ENCODE data around the gene SMYD3.
A peak's percentile ranks its signal among the peaks of the same experiment; 100 is the strongest.

The SMYD3 gene

DNA sequence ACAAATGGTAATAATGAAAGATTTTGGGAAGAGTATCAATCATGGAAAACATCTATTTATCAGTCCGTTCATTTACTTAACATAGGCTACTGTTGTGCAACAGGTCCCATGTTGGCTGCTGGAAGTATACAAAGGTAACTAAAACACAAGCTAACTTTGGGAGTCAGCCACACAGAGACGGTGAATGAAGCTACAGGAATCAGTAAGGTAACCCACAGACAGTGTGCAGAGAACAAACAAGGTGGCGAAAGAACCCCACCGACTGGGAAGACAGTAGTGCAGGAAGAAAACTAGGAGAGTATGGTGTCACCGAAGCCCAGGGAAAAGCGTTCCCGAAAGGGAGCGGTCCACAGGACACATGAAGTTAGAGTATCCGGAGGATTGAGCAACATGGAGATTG, 342.3 kb downstream of the SMYD3 start:
- no peak for DNase-seq

DNA sequence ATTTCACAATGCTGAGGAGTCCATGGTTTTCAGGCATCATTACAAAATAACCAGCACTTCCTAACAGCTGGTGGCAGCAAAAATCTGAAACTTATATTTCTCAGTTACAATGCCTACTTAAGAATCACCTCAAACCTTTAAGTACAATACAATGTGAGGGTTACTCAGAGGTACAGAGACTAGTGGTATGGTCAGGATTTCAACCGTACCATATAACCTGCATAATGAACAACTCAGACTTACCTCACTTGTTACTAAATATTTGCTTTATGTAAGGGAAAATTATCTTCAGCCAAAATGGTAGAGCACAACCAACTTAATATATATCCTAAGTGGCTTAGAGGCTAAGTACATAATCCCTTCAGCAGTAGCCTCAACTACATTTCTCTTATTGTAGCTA, 344.5 kb downstream of the SMYD3 start:
- DNase-seq, result no peak

DNA sequence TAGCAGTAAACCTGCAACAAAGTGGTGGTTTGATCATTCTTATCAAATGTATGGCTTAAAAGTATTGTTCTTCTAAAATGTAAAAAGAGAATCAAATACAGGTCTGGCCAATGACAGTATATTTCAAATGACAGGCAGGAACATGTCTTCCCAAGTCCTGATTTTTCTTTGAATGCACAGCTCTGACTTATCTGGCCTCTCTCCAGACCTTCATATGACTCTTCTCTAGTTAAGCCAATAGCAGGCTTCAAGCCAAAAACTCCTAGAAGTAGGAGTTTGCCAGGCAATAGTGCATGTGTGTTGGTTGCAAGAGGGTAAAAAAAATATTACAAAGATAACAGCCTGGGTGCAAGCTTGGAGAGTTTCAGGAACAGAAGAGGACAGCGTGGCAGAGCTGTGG, 345.5 kb downstream of the SMYD3 start:
- no peak for DNase-seq

DNA sequence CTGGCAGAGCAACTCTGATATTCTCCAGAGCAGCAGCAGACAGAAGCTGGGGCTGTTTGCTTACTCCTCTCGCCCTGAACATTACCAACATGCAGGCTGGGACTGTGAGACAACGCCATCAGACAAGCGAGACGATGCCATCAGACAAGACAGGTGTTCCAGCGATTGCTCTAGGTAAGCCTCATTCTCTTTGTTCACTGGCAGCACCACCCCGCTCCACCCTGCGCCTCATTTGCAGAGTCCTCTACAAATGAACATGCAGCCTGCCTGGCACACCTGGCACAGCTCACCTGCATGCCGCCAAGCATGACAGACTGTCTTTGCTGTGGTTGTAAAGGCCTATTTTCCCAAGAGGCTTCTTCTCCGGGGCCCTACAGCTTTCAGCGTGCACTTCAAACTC, 346.2 kb downstream of the SMYD3 start:
- no peak for DNase-seq

DNA sequence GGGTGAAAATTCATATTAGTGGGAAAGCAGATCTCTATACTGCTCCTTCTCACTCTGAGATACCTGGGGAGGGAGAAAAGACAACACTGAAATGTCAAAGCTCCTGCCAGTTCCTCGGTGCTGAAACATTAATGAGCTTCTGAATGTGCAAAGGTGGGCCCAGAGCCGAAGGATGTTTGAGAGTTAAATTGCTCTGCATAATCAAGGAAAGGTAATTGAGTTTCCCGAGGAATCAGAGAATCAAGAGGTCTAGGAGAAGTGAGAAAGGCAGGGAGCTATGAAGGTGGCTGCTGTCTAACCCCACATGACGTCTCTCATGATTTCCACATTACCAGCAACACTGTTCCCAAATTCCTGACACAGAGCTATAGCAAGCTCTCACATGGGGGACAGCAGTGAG, 346.7 kb downstream of the SMYD3 start:
- no peak for DNase-seq

DNA sequence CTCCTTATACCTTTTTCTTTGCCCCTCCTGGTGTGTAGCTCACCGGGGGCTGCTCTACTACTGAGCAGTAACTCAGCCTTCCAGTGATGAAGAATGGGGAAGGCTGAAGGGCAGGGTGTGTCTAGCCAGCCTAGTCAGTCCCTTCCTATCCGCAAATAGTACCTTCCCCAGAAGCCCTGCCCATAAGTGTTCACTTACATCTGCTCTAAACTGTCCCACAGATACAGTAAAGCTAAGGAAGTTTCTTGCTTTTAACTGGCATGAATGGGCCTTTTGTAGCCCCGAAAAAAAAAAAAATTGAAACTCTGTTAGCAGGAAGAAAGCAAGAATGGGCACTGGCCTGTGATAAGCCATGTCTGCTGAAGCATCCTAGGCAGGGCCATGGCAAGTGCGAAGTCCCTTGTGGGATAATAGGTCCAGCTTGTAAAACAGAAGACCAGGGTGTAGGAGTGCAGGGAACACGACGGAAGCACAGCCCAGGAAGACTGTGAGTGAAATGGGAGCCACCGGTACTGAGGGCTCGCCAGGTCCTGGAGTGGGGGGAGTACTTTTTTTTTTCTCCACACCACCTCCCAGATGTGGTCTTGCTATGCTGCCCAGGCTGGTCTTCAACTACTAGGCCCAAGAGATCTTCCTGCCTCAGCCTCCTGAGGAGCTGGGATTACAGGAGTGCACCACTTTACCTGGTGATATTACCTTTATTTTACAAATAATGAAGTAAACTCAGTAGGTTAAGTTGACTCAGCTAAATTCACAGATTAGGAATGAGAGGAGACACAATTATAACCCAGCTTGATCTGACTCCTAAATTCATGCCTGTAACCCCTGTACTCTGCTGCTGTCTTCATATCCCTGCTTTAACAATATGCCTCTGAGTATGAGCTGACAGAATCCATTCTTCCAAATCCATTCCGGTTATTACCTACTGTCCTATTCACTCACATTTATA, 347.5 kb downstream of the SMYD3 start:
- no peak for DNase-seq

DNA sequence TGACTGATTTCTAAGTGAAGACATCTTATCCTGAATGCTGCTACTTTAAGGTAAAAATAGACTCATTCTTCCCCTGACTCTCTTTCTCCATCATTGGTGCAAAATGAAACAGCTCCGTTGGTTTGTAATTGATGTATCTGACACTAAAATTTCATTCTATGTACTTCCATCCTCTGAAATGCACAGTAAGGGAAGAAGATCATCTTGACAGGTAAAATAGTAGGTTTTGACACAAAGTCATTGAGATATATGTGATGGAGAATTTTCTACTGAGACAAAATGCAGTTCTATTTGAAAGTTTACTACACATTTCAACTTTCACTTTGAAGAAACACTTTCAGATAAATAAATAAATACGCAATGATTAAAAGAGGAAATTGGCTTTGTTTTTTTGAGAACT, 348.9 kb downstream of the SMYD3 start:
- no peak for DNase-seq

DNA sequence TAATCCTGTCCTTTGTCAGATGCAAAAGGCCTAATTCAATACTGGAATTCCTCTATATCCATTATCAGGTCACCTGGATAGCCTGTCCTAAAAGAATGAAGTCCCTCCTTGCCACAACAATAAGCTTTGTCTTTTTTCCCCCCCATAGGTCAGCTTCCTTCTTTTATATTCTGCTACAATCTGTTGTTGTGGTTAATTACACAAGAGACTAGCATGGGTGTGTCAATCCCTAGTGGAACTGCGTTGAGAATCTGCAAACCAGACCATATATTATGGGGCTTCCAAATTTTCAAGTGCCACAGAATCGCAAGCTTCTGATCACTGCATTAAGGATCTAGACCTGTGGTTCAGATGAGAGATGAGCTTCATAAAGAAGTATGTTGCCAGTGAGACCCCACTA, 349.6 kb downstream of the SMYD3 start:
- peak; percentile 74 for DNase-seq

DNA sequence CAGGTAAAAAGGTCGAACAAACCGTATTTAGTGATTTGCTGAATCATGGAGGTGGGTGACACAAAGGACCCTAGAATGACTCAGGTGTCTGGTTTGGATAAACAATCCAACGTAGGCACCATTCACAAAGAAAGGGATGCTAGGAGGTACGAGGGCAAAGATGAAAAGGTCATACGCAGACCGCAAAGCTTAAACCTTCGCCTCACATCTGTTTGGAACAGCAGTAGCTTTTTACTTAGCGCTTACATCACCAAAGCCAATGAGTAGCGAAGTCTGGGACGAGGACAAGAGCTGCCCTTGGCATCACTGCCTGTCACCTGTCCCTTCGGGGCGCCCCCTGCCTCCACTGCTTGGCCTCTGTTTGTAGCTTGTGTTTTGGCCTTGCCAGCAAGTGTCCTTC, 350.2 kb downstream of the SMYD3 start:
- no peak for DNase-seq

DNA sequence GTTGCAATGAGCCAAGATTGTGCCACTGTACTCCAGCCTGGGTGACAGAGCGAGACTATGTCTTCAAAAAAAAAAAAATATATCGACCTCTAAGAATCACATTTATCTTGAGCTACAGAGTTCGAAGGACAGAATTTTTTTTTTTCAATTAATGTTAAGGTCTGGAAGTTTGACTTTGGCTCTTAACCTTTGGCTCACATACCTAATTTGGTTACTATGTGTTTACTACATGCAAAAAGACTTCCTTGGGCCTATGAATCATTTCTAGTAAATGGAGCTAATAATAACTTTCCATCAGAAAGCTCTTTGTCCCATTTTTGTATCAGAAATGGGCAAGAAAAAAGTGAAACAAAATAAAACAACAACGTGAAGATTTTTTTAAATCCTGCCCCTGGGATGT, 351.2 kb downstream of the SMYD3 start:
- no peak for DNase-seq

DNA sequence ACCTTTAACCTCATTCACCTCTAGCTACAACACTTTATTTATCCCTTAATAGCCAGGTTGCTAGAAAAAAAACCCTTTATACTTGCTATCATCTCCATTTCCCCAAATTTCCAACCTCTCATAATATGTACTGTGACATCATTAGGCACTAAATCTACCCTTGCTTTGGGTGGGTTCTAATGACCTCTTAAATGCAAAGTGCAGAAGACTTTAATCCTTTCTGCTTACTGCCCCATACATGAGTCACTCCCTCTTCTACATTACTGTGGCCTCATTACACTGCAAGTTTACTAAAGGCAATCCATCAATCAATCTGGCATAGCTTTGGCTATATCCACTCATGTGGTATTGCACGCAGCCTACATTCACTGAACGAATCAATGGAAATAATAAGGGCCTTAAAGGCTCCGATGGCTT, 353.3 kb downstream of the SMYD3 start:
- no peak for DNase-seq

DNA sequence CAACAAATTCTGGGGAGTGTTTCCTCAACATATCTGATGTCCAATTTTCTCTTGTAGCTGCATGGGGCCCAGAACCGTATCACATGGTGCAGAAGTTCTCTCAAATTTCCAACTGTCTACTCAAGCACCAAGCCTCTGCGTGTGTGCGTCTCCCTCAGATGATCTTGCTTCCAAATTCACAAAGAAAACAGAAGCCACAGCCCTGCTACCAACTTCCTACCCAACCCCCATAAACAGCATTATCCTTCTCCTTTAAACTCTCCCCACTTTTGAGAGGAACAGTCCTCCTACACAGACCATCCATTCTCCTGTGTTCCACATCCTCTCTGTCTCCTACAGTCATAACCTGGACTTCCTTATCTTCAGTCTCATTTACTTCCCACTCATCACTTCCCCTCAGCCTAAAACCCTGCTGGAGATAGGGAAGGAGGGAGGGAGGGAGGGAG, 354.1 kb downstream of the SMYD3 start:
- no peak for DNase-seq

DNA sequence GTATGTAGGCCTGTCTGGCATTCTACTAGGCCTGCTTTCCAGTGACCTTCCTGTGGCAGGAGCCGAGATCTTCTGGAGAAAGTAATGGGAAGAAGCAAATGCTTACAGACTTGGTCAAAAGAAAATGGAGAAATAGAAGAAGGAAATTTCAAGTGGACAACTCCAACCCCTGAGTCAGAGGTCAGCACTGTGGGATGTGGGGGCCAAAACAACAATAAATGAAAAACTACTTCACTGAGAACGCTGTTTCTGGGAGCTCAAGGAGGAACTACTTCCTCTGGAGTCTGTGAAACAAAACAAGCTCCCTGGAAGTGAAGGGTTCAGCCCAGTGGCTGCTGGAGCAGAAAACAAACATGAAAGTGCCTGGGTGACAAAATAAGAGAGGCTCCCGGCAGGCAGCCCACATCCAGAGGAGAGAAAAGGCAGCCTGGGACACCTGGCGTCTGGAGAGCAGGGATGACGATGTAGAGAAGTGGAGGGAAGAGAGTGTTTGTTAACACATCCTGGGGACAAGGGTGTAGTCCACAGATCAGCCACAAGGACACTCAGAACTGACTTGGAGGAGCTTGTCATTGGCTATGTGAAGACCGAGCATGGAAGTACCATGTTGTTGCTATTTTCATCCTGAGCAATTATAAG, 355.2 kb downstream of the SMYD3 start:
- no peak for DNase-seq

DNA sequence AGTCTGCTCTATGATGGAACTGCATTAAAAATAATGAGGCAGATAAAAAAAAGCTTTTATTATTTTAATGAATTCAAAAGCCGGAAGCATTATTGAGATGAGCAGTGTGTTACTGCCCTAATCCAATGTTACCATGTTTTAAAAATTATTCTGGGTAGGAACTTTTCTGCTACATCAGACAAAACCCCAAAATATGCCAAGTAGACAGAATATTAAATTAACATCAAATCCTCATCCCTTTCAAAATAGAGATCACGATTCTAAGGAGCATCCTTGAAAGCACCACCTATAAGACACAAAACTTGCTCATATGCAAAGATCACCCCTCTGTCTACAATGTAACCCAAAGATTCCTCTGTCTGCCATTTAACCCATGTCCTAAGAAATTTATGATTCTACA, 357.5 kb downstream of the SMYD3 start:
- no peak for DNase-seq

DNA sequence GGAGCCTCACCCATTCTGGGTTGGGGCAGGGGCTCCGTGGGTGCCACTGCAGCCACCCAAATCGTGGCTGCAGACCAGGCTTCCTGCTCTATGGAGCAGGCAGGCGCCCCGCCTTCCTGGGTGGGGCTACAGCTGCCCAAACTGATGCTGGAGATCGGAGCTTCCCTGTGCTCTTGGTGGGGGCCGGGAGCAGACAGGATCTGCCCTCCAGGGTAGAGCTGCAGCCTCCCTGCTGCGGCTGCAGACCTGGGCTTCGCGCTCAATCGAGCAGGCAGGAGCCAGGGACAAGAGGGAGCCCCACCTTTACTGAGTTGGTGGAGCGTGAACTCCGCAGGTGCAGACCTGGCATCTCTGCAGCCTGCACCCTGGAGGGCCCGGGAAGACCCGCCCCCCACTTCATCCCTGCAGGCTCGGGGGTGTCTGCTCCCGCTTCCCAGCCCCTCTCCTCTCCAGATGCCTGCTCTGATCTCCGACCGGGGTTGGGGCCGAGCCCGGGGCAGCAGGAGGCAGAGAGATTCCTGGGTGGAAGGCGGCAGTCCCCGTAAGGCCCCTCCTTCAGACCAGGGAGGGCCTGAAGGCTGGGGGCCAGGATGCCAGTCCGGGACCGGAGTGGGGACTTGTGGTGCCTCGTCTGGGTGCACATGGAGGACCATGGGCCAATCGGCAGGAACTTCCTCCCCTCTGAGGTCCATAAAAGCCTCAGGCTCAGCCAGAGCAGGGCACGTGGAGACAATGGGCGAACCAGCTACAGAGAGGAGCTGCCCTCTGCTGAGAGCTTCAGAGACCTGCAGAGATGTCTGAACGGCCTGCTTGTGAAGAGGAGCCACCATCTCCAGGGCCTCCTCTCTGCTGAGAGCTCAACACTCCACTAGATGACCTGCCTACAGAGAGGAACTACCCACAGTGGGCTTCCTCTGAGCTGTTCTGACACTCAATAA, 359.3 kb downstream of the SMYD3 start:
- no peak for DNase-seq

DNA sequence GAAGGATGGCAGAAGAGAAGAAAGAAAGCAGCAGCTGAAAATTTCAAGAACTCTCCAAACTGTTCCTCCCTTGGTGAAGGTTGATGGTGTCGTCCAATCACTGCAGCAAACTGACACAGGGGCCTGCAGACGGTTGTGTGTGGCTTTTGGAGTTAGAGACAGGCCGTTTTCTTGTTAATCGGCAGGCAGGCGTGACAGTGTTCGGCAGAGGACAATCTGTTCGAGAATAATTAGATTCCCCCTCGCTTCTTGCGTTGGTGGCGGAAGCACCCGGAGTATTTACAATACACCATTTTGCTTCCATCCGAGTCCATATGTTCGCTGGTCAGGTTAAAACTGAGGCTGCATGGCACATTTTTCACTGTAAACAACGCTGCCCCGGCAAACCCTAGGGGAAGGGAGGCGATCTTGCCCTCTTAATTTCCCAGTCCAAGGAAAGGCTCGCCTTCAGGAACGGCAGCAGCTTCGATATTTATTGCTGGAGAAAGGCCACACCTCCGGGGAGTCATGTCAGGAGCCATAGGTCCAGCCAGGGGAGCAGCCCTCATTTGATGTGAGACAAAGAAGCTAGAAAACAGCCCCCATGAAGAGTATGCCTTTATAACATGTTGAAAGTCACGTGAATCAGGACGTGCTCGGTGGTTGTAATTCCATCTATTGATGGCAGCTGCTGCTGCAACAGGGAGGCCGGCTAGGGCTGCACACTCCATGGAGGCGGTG, 360.1 kb downstream of the SMYD3 start:
- no peak for DNase-seq

DNA sequence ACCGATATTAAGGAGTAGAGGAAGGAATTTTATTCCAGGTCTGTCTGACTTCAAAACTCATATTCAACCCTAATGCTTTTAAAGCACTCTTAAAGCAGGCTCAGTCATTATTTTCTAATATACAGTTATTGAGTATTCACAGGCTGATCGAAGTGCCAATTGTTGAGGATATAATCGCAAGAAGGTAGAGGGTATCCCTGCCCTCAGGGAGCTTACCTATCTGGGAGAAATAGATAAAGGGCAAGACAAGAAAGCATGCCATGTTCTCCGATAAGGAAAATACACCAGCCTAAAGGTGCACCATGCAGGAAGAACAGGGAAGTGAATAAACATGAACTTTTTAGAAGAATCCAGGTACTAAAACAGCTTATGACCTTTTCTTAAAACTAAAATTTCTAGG, 361.2 kb downstream of the SMYD3 start:
- DNase-seq, result no peak

DNA sequence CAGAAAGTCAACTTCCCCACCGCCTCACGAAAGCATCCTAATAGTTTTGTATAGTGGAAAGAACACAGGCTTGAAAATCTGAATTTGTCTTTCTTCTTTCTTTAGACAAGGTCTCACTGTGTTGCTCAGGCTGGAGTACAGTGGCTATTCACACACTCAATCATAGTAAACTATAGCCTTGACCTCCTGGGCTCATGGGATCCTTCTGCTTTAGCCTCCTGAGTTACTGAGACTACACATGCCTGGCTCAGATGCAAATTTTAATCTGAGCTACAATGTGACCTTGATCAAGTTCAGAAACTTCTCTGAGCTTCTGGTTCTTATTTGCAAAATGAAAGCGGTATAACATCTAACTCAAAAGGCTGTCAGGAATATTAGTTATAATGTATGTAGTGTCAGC, 362.1 kb downstream of the SMYD3 start:
- DNase-seq, result no peak

DNA sequence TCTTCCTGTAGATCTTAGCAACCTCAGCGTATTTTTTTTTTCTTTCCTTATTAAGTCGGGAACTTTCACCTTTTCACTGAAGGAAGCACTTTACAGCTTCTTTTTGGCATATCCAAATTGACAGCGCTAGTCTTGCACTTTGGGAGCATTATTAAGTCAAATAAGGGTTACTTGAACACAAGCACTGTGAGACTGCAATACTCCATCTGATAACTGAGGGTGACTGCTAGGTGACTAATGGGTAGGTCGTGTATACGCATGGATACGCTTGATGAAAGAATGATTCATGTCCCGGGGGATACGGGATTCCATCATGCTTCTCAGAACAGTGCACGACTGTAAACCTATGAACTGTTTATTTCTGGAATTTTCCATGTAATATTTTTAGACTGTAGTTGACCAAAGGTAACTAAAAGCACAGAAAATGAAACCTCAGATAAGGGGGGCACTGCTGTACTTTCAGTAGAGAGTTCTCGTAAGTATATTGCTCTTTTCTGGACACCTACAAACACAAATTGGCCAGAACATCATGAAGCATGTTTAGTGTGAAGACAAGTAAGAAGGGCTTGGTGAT, 364.7 kb downstream of the SMYD3 start:
- no peak for DNase-seq

DNA sequence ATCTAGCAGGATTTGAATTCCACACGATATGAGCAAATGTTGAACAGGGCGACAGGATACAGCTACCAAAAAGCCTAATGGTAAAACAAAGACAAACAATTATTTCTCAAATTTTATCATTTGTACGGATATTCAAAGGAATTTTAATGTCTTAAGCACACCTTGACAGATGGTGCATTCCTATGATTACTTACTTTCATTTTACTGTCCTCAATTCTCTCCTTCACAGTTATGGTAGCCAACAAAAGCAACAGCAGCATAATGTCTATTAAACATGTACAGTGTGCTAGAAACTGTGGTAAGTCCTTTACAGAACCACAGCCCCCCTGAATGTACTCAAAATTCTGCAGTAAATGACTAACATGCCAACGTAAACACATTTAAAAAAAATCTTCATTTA, 365.8 kb downstream of the SMYD3 start:
- no peak for DNase-seq

DNA sequence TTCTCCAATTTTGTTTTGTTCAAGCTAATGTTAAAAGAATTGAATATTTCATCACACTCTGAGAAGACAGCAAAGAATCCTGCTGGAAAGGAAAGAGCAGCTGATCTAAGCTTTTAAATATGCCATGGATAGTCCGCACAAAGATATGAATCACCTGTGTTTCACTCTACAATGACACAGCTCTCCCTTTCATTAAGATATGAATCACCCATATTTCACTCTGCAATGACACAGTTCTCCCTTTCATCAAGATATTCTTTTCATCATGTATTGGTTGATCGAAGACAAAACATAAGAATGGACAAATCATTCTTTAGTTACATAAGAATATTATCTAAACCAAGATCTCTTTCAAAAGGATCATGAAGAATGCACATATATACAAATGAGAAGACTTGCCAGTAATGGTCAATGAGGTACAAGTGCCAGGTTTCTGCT, 367.3 kb downstream of the SMYD3 start:
- no peak for DNase-seq

DNA sequence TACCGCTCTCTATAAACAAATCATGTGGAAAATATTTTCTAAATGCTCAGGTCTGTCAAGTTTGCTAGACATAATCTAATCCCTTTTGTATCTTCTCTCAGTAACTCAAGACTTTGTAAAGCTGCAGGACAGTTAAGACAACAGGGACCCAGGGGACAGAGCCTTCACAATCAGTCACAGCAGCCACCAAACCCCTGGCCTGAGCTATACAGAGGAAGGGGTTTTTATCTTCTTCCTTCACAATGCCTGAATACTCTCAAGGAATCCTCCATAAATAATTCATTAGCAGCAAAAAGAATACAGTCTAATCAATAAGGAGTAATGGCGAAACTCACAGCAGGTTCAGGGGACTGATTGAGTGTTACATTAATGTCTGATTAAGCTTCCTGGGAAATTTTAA, 368.3 kb downstream of the SMYD3 start:
- DNase-seq, result no peak
